ENCODE results near the gene PPFIA4.

PPFIA4 gene

GRCh38 chr1:203099805-203100515, 73.7 kb downstream of the PPFIA4 start:
- DNase-seq (ENCODE audit: low read depth in 2 of 2), result no peak

GRCh38 chr1:203100516-203100869, 74.2 kb downstream of the PPFIA4 start:
- no peak for DNase-seq (ENCODE audit: low read depth in 2 of 2)

GRCh38 chr1:203101813-203102634, 75.7 kb downstream of the PPFIA4 start:
- no peak for DNase-seq (ENCODE audit: low read depth in 2 of 2)

GRCh38 chr1:203103216-203103615, 76.9 kb downstream of the PPFIA4 start:
- DNase-seq (ENCODE audit: low read depth in 2 of 2), result no peak

- DNase-seq (ENCODE audit: low read depth in 2 of 2), result no peak
Observed at GRCh38 chr1:203103829-203104495, 77.7 kb downstream of the PPFIA4 start.

- DNase-seq (ENCODE audit: low read depth in 2 of 2), result no peak
Observed at GRCh38 chr1:203104789-203105390, 78.6 kb downstream of the PPFIA4 start.

- no peak for DNase-seq (ENCODE audit: low read depth in 2 of 2)
Observed at GRCh38 chr1:203112475-203112874, 86.2 kb downstream of the PPFIA4 start.

- DNase-seq (ENCODE audit: low read depth in 2 of 2), result no peak
Observed at GRCh38 chr1:203113308-203113707, 87.0 kb downstream of the PPFIA4 start.

GRCh38 chr1:203114202-203114601, 87.9 kb downstream of the PPFIA4 start:
- no peak for DNase-seq (ENCODE audit: low read depth in 2 of 2)

- DNase-seq (ENCODE audit: low read depth in 2 of 2), result no peak
Observed at GRCh38 chr1:203116091-203116820, 90.0 kb downstream of the PPFIA4 start.

GRCh38 chr1:203117611-203118575, 91.6 kb downstream of the PPFIA4 start:
- no peak for DNase-seq (ENCODE audit: low read depth in 2 of 2)

GRCh38 chr1:203120325-203121153, 94.2 kb downstream of the PPFIA4 start:
- DNase-seq (ENCODE audit: low read depth in 2 of 2), result no peak

GRCh38 chr1:203121186-203122015, 95.1 kb downstream of the PPFIA4 start:
- DNase-seq (ENCODE audit: low read depth in 2 of 2), result no peak

- DNase-seq (ENCODE audit: low read depth in 2 of 2), result no peak
Observed at GRCh38 chr1:203122159-203122558, 95.9 kb downstream of the PPFIA4 start.

- no peak for DNase-seq (ENCODE audit: low read depth in 2 of 2)
Observed at GRCh38 chr1:203124011-203124410, 97.7 kb downstream of the PPFIA4 start.

GRCh38 chr1:203124546-203125317, 98.4 kb downstream of the PPFIA4 start:
- DNase-seq (ENCODE audit: low read depth in 2 of 2), result no peak

GRCh38 chr1:203126151-203126865, 100.0 kb downstream of the PPFIA4 start:
- DNase-seq (ENCODE audit: low read depth in 2 of 2), result no peak
